ENCODE data around the gene SLC36A1.

DNA sequence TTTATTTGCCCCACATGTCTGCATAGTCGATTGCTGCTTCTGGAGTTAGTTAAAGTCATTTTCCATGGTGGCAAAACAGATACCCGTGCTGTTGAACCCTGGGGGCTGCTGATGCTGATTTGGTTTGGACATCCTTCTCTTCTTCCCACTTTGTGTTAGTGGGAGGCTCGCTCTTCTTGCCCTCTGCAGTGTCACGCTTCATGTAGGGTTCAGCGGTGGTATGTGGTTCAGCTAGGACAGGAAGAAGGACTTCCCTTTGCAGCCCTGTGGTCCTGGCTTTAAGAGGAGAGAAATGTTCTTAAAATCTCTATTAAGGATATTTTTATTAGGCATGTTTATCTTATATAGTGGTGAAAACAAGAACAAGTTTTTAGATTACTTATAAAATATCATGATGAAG, 36.2 kb downstream of the SLC36A1 start:
- TF ChIP-seq, protein P1, sequence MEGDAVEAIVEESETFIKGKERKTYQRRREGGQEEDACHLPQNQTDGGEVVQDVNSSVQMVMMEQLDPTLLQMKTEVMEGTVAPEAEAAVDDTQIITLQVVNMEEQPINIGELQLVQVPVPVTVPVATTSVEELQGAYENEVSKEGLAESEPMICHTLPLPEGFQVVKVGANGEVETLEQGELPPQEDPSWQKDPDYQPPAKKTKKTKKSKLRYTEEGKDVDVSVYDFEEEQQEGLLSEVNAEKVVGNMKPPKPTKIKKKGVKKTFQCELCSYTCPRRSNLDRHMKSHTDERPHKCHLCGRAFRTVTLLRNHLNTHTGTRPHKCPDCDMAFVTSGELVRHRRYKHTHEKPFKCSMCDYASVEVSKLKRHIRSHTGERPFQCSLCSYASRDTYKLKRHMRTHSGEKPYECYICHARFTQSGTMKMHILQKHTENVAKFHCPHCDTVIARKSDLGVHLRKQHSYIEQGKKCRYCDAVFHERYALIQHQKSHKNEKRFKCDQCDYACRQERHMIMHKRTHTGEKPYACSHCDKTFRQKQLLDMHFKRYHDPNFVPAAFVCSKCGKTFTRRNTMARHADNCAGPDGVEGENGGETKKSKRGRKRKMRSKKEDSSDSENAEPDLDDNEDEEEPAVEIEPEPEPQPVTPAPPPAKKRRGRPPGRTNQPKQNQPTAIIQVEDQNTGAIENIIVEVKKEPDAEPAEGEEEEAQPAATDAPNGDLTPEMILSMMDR (IDR thresholded peaks at IDR 0.05), result no peak
- no peak for TF ChIP-seq POLR2A (IDR thresholded peaks at IDR 0.05)
